Transverse colon (tissue), 4 donors: Measurements from ENCODE around the gene DNAH7.

Source experiments
- EP300 ChIP-seq: sonication (generic); formaldehyde crosslinking; IDR thresholded peaks from one replicate; pipeline ENCODE4 v1.6.1; 2017; ENCODE audit warnings: antibody characterized with exemption, low read depth
- POLR2A ChIP-seq: fragments of 450-650 bp; IDR thresholded peaks from one replicate; pipeline ENCODE4 v1.6.1; 2016; ENCODE audit warnings: antibody characterized with exemption, mild to moderate bottlenecking, moderate library complexity
- POLR2AphosphoS5 ChIP-seq, 3 donors: sonication (generic); formaldehyde crosslinking; IDR thresholded peaks; one replicate each; pipeline ENCODE4 v1.6.1; 2016; ENCODE audit warnings: antibody characterized with exemption in 3 of 3
- TF ChIP-seq, protein P1 (sequence below), 5 experiments: fragments of 200-600 bp in 3 of 5; fragments of 450-650 bp in 2 of 5; sonication (generic) in 3 of 5; IDR thresholded peaks; 1 replicate in 2 of 5; 2 replicates in 3 of 5; pipeline ENCODE4 v1.5.1; 2016 to 2017; ENCODE audit warnings: antibody characterized with exemption in 5 of 5, inconsistent platforms in 3 of 5, mild to moderate bottlenecking in 2 of 5, moderate library complexity in 1 of 5

DNA sequence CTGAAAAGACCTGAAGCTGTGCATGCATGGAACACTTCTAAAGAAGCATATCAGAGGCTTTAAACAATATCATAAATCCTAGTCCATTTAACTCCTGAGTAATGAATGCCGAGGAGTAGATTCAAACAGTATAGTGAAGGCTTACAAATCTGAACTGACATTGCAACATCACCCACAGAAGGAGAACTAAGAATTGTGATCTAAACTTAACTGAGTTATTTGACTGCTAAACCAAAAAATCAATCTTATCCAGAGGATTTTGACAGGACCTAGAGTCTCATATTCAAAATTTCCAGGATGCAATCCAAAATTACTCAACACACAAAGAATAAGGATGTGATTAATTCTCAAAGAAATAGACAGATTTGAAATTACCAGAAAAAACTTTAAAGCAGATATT lies 230.6 kb downstream of the DNAH7 start:
- TF ChIP-seq, protein P1, sequence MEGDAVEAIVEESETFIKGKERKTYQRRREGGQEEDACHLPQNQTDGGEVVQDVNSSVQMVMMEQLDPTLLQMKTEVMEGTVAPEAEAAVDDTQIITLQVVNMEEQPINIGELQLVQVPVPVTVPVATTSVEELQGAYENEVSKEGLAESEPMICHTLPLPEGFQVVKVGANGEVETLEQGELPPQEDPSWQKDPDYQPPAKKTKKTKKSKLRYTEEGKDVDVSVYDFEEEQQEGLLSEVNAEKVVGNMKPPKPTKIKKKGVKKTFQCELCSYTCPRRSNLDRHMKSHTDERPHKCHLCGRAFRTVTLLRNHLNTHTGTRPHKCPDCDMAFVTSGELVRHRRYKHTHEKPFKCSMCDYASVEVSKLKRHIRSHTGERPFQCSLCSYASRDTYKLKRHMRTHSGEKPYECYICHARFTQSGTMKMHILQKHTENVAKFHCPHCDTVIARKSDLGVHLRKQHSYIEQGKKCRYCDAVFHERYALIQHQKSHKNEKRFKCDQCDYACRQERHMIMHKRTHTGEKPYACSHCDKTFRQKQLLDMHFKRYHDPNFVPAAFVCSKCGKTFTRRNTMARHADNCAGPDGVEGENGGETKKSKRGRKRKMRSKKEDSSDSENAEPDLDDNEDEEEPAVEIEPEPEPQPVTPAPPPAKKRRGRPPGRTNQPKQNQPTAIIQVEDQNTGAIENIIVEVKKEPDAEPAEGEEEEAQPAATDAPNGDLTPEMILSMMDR (IDR thresholded peaks at IDR 0.05), result no peak
- TF ChIP-seq POLR2A, result no peak
- no peak for TF ChIP-seq EP300
- TF ChIP-seq POLR2AphosphoS5 (IDR thresholded peaks at IDR 0.05), result no peak
